Type B pancreatic cell (in vitro differentiated cells): Measurements from ENCODE around the gene P3H3. TPM values are rescaled to one million over a fixed set of nuclear protein-coding genes. Genes with fewer than 3 reads are reported as not detected.

Source experiments
- DNase-seq: peaks from one replicate; pipeline ENCODE4 v3.0.0; 2021; ENCODE audit warnings: mixed read lengths; ENCODE audit not compliant: unreplicated experiment; ENCODE audit errors: extremely low spot score
- H3K27ac Mint-ChIP-seq: 2 replicates; pipeline ENCODE4 v1.8.0; 2021; ENCODE audit warnings: mild to moderate bottlenecking, mixed read lengths
- H3K27me3 Mint-ChIP-seq: 2 replicates; pipeline ENCODE4 v1.8.0; 2021; ENCODE audit warnings: mixed read lengths
- H3K36me3 Mint-ChIP-seq: 2 replicates; pipeline ENCODE4 v1.8.0; 2021; ENCODE audit warnings: mixed read lengths
- H3K4me1 Mint-ChIP-seq: one replicate; pipeline ENCODE4 v1.8.0; 2021; ENCODE audit warnings: mixed read lengths; ENCODE audit not compliant: unreplicated experiment
- H3K4me3 Mint-ChIP-seq: 2 replicates; pipeline ENCODE4 v1.8.0; 2021; ENCODE audit warnings: mild to moderate bottlenecking, mixed read lengths
- H3K9me3 Mint-ChIP-seq: 2 replicates; pipeline ENCODE4 v1.8.0; 2021; ENCODE audit warnings: mixed read lengths
- CTCF ChIP-seq: fragments of 200-600 bp; sonication (generic); conservative IDR thresholded peaks from 2 replicates; pipeline ENCODE4 v1.5.0; 2021; ENCODE audit warnings: antibody characterized with exemption, mild to moderate bottlenecking
- total RNA-seq: library from RNA; stranded (reverse); gene quantifications from 2 replicates; pipeline ENCODE4 v1.2.1, GENCODE V29; 2021; ENCODE audit warnings: low replicate concordance

The P3H3 gene
- total RNA-seq, 1 donor from 2014 or later, result 66.0 TPM

GRCh38 chr12:6846316-6846869 lies 18.2 kb downstream of the P3H3 start:
- H3K27ac Mint-ChIP-seq, result no peak overlapping the region
- H3K9me3 Mint-ChIP-seq, result no peaks in the 10 kb centered on the region
- H3K4me1 Mint-ChIP-seq, result peaks cover 4% of the 10 kb centered on the region
- peaks cover 2% of the 10 kb centered on the region for H3K27me3 Mint-ChIP-seq
- DNase-seq, result no peak
- H3K4me3 Mint-ChIP-seq, result no peak overlapping the region
- TF ChIP-seq CTCF, result no peak
- H3K36me3 Mint-ChIP-seq, result peaks cover 32% of the 10 kb centered on the region

- Mint-ChIP-seq H3K27me3 (peaks cover 2% of the 10 kb centered on the region), H3K4me1 (peaks cover 4% of the 10 kb centered on the region), H3K36me3 (peaks cover 28% of the 10 kb centered on the region), H3K27ac (no peak overlapping the region), H3K4me3 (peak overlapping the region; percentile 8), H3K9me3 (no peaks in the 10 kb centered on the region)
- TF ChIP-seq CTCF, result no peak
- no peak for DNase-seq
Measured at GRCh38 chr12:6847676-6848075, 19.5 kb downstream of the P3H3 start.

GRCh38 chr12:6849427-6849826 lies 21.2 kb downstream of the P3H3 start:
- Mint-ChIP-seq H3K27ac (peak overlapping the region; percentile 22), H3K9me3 (no peaks in the 10 kb centered on the region), H3K27me3 (peaks cover 2% of the 10 kb centered on the region), H3K36me3 (peaks cover 27% of the 10 kb centered on the region), H3K4me3 (peak overlapping the region; percentile 94), H3K4me1 (peaks cover 12% of the 10 kb centered on the region)
- TF ChIP-seq CTCF, result no peak
- DNase-seq, result no peak

- H3K36me3 Mint-ChIP-seq, result peaks cover 21% of the 10 kb centered on the region
- peak overlapping the region; percentile 94 for H3K4me3 Mint-ChIP-seq
- H3K9me3 Mint-ChIP-seq, result no peaks in the 10 kb centered on the region
- H3K4me1 Mint-ChIP-seq, result peaks cover 12% of the 10 kb centered on the region
- no peak for DNase-seq
- peak overlapping the region; percentile 98 for H3K27ac Mint-ChIP-seq
- TF ChIP-seq CTCF, result no peak
- H3K27me3 Mint-ChIP-seq, result peaks cover 2% of the 10 kb centered on the region
Measured at GRCh38 chr12:6849976-6850560, 21.9 kb downstream of the P3H3 start.

- Mint-ChIP-seq H3K27me3 (peaks cover 2% of the 10 kb centered on the region), H3K4me3 (peak overlapping the region; percentile 94), H3K9me3 (no peaks in the 10 kb centered on the region), H3K27ac (peak overlapping the region; percentile 98), H3K4me1 (peaks cover 12% of the 10 kb centered on the region), H3K36me3 (peaks cover 22% of the 10 kb centered on the region)
- no peak for TF ChIP-seq CTCF
- no peak for DNase-seq
Measured at GRCh38 chr12:6850796-6851152, 22.6 kb downstream of the P3H3 start.
